H1 (cell line): Measurements from ENCODE around the gene SMCO1. TPM values are rescaled to one million over a fixed set of nuclear protein-coding genes. Genes with fewer than 3 reads are reported as not detected.

ENCODE experiments used
- CTCF ChIA-PET: fragments of 300-600 bp; sonication (Branson Sonifier 250); formaldehyde crosslinking; loops from one replicate; lab custom pipeline; 2021; ENCODE audit not compliant: partially characterized antibody; lab: Charles Lee
- POLR2A ChIA-PET: fragments of 300-600 bp; sonication (Branson Sonifier 250); formaldehyde crosslinking; loops from one replicate; lab custom pipeline; 2021; ENCODE audit warnings: inconsistent platforms; ENCODE audit not compliant: partially characterized antibody; lab: Charles Lee
- DNase-seq, 2 experiments: peaks; one replicate each; pipeline versions ENCODE4 v3.0.0 to v3.0.0-alpha.2; 2010 to 2022; ENCODE audit warnings: low spot score in 2 of 2, low read depth in 1 of 2, mixed read lengths in 1 of 2
- FAIRE-seq: peaks from 2 replicates; lab custom pipeline; 2011; peaks lifted over from hg19 to GRCh38; lab: Jason Lieb, UNC
- H2AFZ ChIP-seq: 2 replicates; pipeline ENCODE4 v1.8.1; 2012; ENCODE audit warnings: low read length, inconsistent platforms
- H2AK5ac ChIP-seq: 2 replicates; pipeline ENCODE4 v1.6.1; 2013; ENCODE audit warnings: low read depth, low read length
- H2BK120ac ChIP-seq: replicated peaks from 2 replicates; pipeline ENCODE3; 2013; ENCODE audit warnings: low read depth, low read length, inconsistent platforms
- H2BK12ac ChIP-seq: 2 replicates; pipeline ENCODE4 v1.6.1; 2013; ENCODE audit warnings: low read depth, low read length
- H2BK15ac ChIP-seq: 2 replicates; pipeline ENCODE4 v1.6.1; 2013; ENCODE audit warnings: low read length
- H2BK20ac ChIP-seq: 2 replicates; pipeline ENCODE4 v1.6.1; 2013; ENCODE audit warnings: low read length
- H2BK5ac ChIP-seq: 2 replicates; pipeline ENCODE4 v1.6.1; 2013; ENCODE audit warnings: low read depth, low read length
- H3K14ac ChIP-seq: 2 replicates; pipeline ENCODE4 v1.6.1; 2013; ENCODE audit warnings: inconsistent platforms; ENCODE audit not compliant: insufficient read length
- H3K18ac ChIP-seq: 2 replicates; pipeline ENCODE4 v1.6.1; 2013; ENCODE audit warnings: low read length; ENCODE audit errors: extremely low read depth
- H3K23ac ChIP-seq: 2 replicates; pipeline ENCODE4 v1.6.1; 2013; ENCODE audit warnings: inconsistent platforms; ENCODE audit not compliant: insufficient read length
- H3K23me2 ChIP-seq: 2 replicates; pipeline ENCODE4 v1.6.1; 2013; ENCODE audit warnings: low read depth, low read length
- H3K27ac ChIP-seq: 2 replicates; pipeline ENCODE4 v1.6.1; 2011; ENCODE audit warnings: low read depth, low read length, inconsistent platforms
- H3K27me3 ChIP-seq, 4 experiments: replicated peaks in 1 of 4; 1 replicate in 1 of 4; 2 replicates in 3 of 4; pipeline versions ENCODE4 v1.6.1 to v1.8.1; 2011 to 2013; ENCODE audit warnings: low read length in 3 of 4, mild to moderate bottlenecking in 3 of 4, inconsistent platforms in 2 of 4, mixed read lengths in 2 of 4, moderate library complexity in 1 of 4; ENCODE audit not compliant: control insufficient read depth in 3 of 4, insufficient read depth in 3 of 4; ENCODE audit errors: extremely low read depth in 1 of 4
- H3K36me3 ChIP-seq, 4 experiments: 2 replicates each; pipeline versions ENCODE4 v1.6.1 to v1.8.1; 2011 to 2013; ENCODE audit warnings: mild to moderate bottlenecking in 4 of 4, low read length in 3 of 4, moderate library complexity in 2 of 4, control low read depth in 1 of 4, inconsistent platforms in 1 of 4; ENCODE audit not compliant: insufficient read depth in 4 of 4, control insufficient read depth in 2 of 4
- H3K4ac ChIP-seq: replicated peaks from 2 replicates; pipeline ENCODE3; 2013; ENCODE audit warnings: low read length, low read depth, mixed read lengths, inconsistent platforms; ENCODE audit not compliant: insufficient read length
- H3K4me1 ChIP-seq, 4 experiments: replicated peaks in 1 of 4; 1 replicate in 1 of 4; 2 replicates in 3 of 4; pipeline versions ENCODE4 v1.6.1 to v1.8.1; 2011 to 2013; ENCODE audit warnings: low read length in 3 of 4, inconsistent platforms in 2 of 4, mixed read lengths in 1 of 4; ENCODE audit not compliant: insufficient read depth in 4 of 4, control insufficient read depth in 3 of 4
- H3K4me2 ChIP-seq, 2 experiments: 2 replicates each; pipeline versions ENCODE4 v1.6.1 to v1.8.1; 2011 to 2013; ENCODE audit warnings: low read depth in 2 of 2, low read length in 2 of 2, control low read depth in 1 of 2, inconsistent platforms in 1 of 2, mild to moderate bottlenecking in 1 of 2; ENCODE audit not compliant: insufficient read depth in 1 of 2
- H3K4me3 ChIP-seq, 4 experiments: fragments of 200-600, 300-600 bp in 1 of 4; sonication (generic), shearing (Covaris generic), sonication (Bioruptor Twin) in 1 of 4; 2 replicates each; pipeline versions ENCODE4 v1.5.1 to v1.8.1; 2011 to 2016; ENCODE audit warnings: low read length in 4 of 4, low read depth in 3 of 4, control low read depth in 2 of 4, inconsistent platforms in 2 of 4, mild to moderate bottlenecking in 2 of 4, mixed read lengths in 1 of 4, moderate library complexity in 1 of 4; ENCODE audit not compliant: insufficient read depth in 2 of 4; ENCODE audit errors: extremely low read depth in 1 of 4
- H3K56ac ChIP-seq: replicated peaks from 2 replicates; pipeline ENCODE3; 2013; ENCODE audit warnings: low read depth, mild to moderate bottlenecking, mixed read lengths, low read length, inconsistent platforms; ENCODE audit not compliant: insufficient read length
- H3K79me1 ChIP-seq: 2 replicates; pipeline ENCODE4 v1.6.1; 2013; ENCODE audit warnings: low read depth, low read length, control low read depth
- H3K79me2 ChIP-seq, 2 experiments: 2 replicates each; pipeline versions ENCODE4 v1.6.1 to v1.8.1; 2012 to 2013; ENCODE audit warnings: low read length in 2 of 2, mild to moderate bottlenecking in 2 of 2, inconsistent platforms in 1 of 2; ENCODE audit not compliant: insufficient read depth in 2 of 2, control insufficient read depth in 1 of 2
- H3K9ac ChIP-seq, 4 experiments: replicated peaks in 1 of 4; 1 replicate in 1 of 4; 2 replicates in 3 of 4; pipeline versions ENCODE4 v1.6.1 to v1.8.1; 2011 to 2013; ENCODE audit warnings: low read depth in 3 of 4, low read length in 3 of 4, control low read depth in 2 of 4, mild to moderate bottlenecking in 2 of 4, moderate library complexity in 2 of 4, inconsistent platforms in 1 of 4; ENCODE audit errors: extremely low read depth in 1 of 4
- H3K9me3 ChIP-seq, 2 experiments: 2 replicates each; pipeline versions ENCODE4 v1.6.1 to v1.8.1; 2012 to 2013; ENCODE audit warnings: mild to moderate bottlenecking in 2 of 2, moderate library complexity in 2 of 2, control low read depth in 1 of 2, inconsistent platforms in 1 of 2, low read depth in 1 of 2, low read length in 1 of 2, mixed read lengths in 1 of 2; ENCODE audit not compliant: insufficient read depth in 2 of 2
- H4K20me1 ChIP-seq, 2 experiments: replicated peaks in 1 of 2; 2 replicates each; pipeline versions ENCODE3 to v1.8.1; 2011 to 2013; ENCODE audit warnings: inconsistent platforms in 2 of 2, low read length in 2 of 2, mild to moderate bottlenecking in 1 of 2; ENCODE audit not compliant: insufficient read depth in 2 of 2, control insufficient read depth in 1 of 2
- H4K5ac ChIP-seq: 2 replicates; pipeline ENCODE4 v1.6.1; 2013; ENCODE audit warnings: low read length, low read depth, mixed read lengths, inconsistent platforms; ENCODE audit not compliant: insufficient read length
- H4K8ac ChIP-seq: 2 replicates; pipeline ENCODE4 v1.8.0; 2013; ENCODE audit warnings: mild to moderate bottlenecking, moderate library complexity, low read length, inconsistent platforms; ENCODE audit not compliant: insufficient read depth; ENCODE audit errors: extremely low read depth
- H4K91ac ChIP-seq: replicated peaks from 2 replicates; pipeline ENCODE3; 2013; ENCODE audit warnings: low read length, mixed read lengths, inconsistent platforms; ENCODE audit not compliant: insufficient read length
- BACH1 ChIP-seq: IDR thresholded peaks from 2 replicates; pipeline ENCODE4 v1.6.1; 2012; ENCODE audit warnings: low read length, improper control_type of control experiment
- BRCA1 ChIP-seq: IDR thresholded peaks from 2 replicates; pipeline ENCODE4 v1.6.1; 2012; ENCODE audit warnings: low read depth, low read length, improper control_type of control experiment
- CREB1 ChIP-seq: IDR thresholded peaks from 2 replicates; pipeline ENCODE4 v1.6.1; 2012; ENCODE audit warnings: inconsistent platforms
- E2F6 ChIP-seq: IDR thresholded peaks from 2 replicates; pipeline ENCODE4 v1.6.1; 2012; ENCODE audit warnings: inconsistent platforms
- EGR1 ChIP-seq: IDR thresholded peaks from 2 replicates; pipeline ENCODE4 v1.6.1; 2011; ENCODE audit warnings: low read depth, low read length, borderline replicate concordance
- JUN ChIP-seq: IDR thresholded peaks from 2 replicates; pipeline ENCODE4 v1.6.1; 2011; ENCODE audit warnings: low read depth, mild to moderate bottlenecking, improper control_type of control experiment, low read length
- KDM4A ChIP-seq: IDR thresholded peaks from one replicate; pipeline ENCODE4 v1.7.1; 2012; ENCODE audit warnings: low read depth, mild to moderate bottlenecking, moderate library complexity, low read length, inconsistent platforms; ENCODE audit not compliant: severe bottlenecking
- NRF1 ChIP-seq: IDR thresholded peaks from 2 replicates; pipeline ENCODE4 v1.6.1; 2011; ENCODE audit warnings: mild to moderate bottlenecking, low read depth, low read length, improper control_type of control experiment
- PHF8 ChIP-seq: fragments of 200-600 bp; sonication (generic); conservative IDR thresholded peaks from 2 replicates; pipeline ENCODE4 v1.7.1; 2012; ENCODE audit warnings: low read depth, mild to moderate bottlenecking, inconsistent platforms, low read length, moderate library complexity
- POLR2AphosphoS5 ChIP-seq: IDR thresholded peaks from 2 replicates; pipeline ENCODE4 v1.6.1; 2011; ENCODE audit warnings: low read depth, low read length
- SIX5 ChIP-seq: IDR thresholded peaks from 2 replicates; pipeline ENCODE4 v1.6.1; 2011; ENCODE audit warnings: mild to moderate bottlenecking, low read depth, low read length
- SP4 ChIP-seq: IDR thresholded peaks from 2 replicates; pipeline ENCODE4 v1.6.1; 2012; ENCODE audit warnings: low read length, inconsistent platforms
- SRF ChIP-seq: IDR thresholded peaks from 2 replicates; pipeline ENCODE4 v1.6.1; 2011; ENCODE audit warnings: mild to moderate bottlenecking, low read depth, low read length, moderate library complexity
- TBP ChIP-seq: IDR thresholded peaks from 2 replicates; pipeline ENCODE4 v1.6.1; 2011; ENCODE audit warnings: low read depth, low read length, improper control_type of control experiment
- ZNF274 ChIP-seq: IDR thresholded peaks from 2 replicates; pipeline ENCODE4 v1.7.0; 2012; ENCODE audit warnings: low read length, borderline replicate concordance; ENCODE audit errors: extremely low read depth
- WGBS, 2 experiments: shearing (Covaris generic) in 1 of 2; methylation state at CpG; one replicate each; pipeline versions ENCODE4 v1.1.6 to v1.1.7; 2013 to 2015; ENCODE audit warnings: low lambda C conversion rate in 2 of 2, mixed read lengths in 2 of 2, inconsistent platforms in 1 of 2, low coverage in 1 of 2, missing lambda C conversion rate in 1 of 2; ENCODE audit not compliant: insufficient replicate concordance in 2 of 2, insufficient coverage in 1 of 2, insufficient read length in 1 of 2; ENCODE audit errors: extremely low coverage in 1 of 2, missing lambda C conversion rate in 1 of 2; 5-methylcytosine and 5-hydroxymethylcytosine counted together
- polyA plus RNA-seq, 7 experiments: library from polyadenylated mRNA; depleted of rRNA in 3 of 7; stranded (reverse) in 5 of 7; unstranded in 2 of 7; fragments of >200 nt in 5 of 7; fragments of 200-250 nt in 2 of 7; gene quantifications; 1 replicate in 5 of 7; 2 replicates in 1 of 7; 4 replicates in 1 of 7; pipeline versions ENCODE4 v1.2.1 to v1.2.3, GENCODE V29; 2011 to 2013; ENCODE audit warnings: missing spikeins in 2 of 7, mixed read lengths in 2 of 7
- total RNA-seq: library from RNA; stranded (reverse); fragmentation: NEBNext Ultra II Directional; extraction: Animal tissue kit (Norgen Biotek cat#: 25700); gene quantifications from 2 replicates; pipeline ENCODE4 v1.2.1, GENCODE V29; 2021

The SMCO1 gene
- total and polyA plus RNA-seq, 2 of the 8 experiments (the other 6 are each of a cell fraction or from before 2014, with no cell fraction given) = 0.03 TPM; not detected in 1

- 92% methylated on average over 1 of the region's 1 CpG; no CpG with 5 or more reads in 1 of the 2 experiments for WGBS, 2 experiments
- H3K18ac ChIP-seq = no peak overlapping the region
- no peaks in the 10 kb centered on the region for H3K23me2 ChIP-seq
- no peak overlapping the region for H2AFZ ChIP-seq
- H3K27me3 ChIP-seq = no peaks in the 10 kb centered on the region
- ChIA-PET POLR2A (no interaction called here), CTCF (interaction anchor here (2.6 kb wide), 1 partner anchor 8 kb away, joined by 7 read pairs; no protein-coding TSS in a partner anchor)
- no peaks in the 10 kb centered on the region for H3K79me1 ChIP-seq
- H2BK15ac ChIP-seq = no peak overlapping the region
- H3K27ac ChIP-seq = no peak overlapping the region
- DNase-seq (no peak), FAIRE-seq (no peak)
- no peak overlapping the region for H2BK120ac ChIP-seq
- H4K5ac ChIP-seq = no peak overlapping the region
- H2BK12ac ChIP-seq = no peak overlapping the region
- H3K36me3 ChIP-seq = 0 out of 8 replicates have a peak, but pooled peaks cover 0 to 3% (median 0%) of the 10 kb centered on the region in 4 experiments
- no peak overlapping the region for H4K8ac ChIP-seq
- no peak overlapping the region for H2BK5ac ChIP-seq
- peaks cover 18 to 21% of the 10 kb centered on the region in 2 experiments for H3K9me3 ChIP-seq
- H3K23ac ChIP-seq = no peak overlapping the region
- H3K9ac ChIP-seq = no peak overlapping the region
- no peak overlapping the region for H4K91ac ChIP-seq
- no peak overlapping the region for H3K4me3 ChIP-seq
- TF ChIP-seq BRCA1 (no peak), PHF8 (no peak), SRF (no peak), POLR2AphosphoS5 (no peak), SP4 (no peak), TBP (no peak), CREB1 (no peak), ZNF274 (no peak), E2F6 (no peak), KDM4A (no peak), EGR1 (no peak), JUN (no peak), NRF1 (no peak), BACH1 (no peak), SIX5 (no peak)
- no peaks in the 10 kb centered on the region for H3K4me1 ChIP-seq
- no peak overlapping the region for H3K56ac ChIP-seq
- no peak overlapping the region for H3K4ac ChIP-seq
- H3K4me2 ChIP-seq = no peak overlapping the region
- H2BK20ac ChIP-seq = no peak overlapping the region
- no peak overlapping the region for H3K14ac ChIP-seq
- no peaks in the 10 kb centered on the region for H3K79me2 ChIP-seq
- no peak overlapping the region for H2AK5ac ChIP-seq
- no peaks in the 10 kb centered on the region for H4K20me1 ChIP-seq
Measured at GRCh38 chr3:196514350-196514716, 813 bp downstream of the SMCO1 start.
